Measurements from ENCODE around the gene MOGAT2. TPM values are rescaled to one million over a fixed set of nuclear protein-coding genes. Genes with fewer than 3 reads are reported as not detected.
"Not testable (repeated sequence)": the region's sequence is repeated elsewhere in the genome, so short reads cannot be mapped to it uniquely, and the experiment has no call there.

Gene MOGAT2
- total RNA-seq, 1 donor from 2014 or later = not detected

DNA sequence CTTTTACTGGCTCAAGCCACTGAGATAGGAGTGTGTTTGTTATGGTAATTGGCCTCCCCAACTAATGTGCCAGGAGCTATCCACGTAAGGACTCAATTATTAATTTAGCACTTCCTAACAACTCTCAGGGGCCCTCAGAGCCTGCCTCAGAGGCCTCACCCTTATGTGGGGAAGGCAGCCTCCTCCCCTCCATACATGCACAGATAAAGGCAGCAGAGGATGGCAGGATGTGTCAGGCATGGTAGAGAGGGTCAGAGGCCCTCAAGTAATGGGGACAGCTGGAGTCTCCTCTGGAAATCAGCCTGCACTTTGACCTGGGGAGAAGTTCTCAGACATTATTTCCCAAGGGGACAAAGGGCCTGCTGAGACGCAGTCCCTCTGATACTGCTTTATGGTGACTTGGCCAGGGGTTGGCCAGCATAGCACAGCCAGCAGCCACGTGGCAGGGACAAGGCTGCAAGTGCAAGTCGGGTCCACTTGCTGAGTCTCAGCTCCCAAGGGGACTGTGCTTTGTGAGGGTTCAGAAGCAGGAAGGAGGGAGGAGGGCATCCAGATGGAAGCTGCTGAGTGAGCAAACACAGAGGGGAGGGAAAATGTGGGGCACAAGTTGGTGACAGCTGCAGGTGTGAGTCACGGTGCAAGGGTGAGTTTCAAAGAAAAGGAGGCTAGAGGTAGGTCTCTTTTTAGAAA, 17.0 kb downstream of the MOGAT2 start:
- TF ChIP-seq, protein P1, sequence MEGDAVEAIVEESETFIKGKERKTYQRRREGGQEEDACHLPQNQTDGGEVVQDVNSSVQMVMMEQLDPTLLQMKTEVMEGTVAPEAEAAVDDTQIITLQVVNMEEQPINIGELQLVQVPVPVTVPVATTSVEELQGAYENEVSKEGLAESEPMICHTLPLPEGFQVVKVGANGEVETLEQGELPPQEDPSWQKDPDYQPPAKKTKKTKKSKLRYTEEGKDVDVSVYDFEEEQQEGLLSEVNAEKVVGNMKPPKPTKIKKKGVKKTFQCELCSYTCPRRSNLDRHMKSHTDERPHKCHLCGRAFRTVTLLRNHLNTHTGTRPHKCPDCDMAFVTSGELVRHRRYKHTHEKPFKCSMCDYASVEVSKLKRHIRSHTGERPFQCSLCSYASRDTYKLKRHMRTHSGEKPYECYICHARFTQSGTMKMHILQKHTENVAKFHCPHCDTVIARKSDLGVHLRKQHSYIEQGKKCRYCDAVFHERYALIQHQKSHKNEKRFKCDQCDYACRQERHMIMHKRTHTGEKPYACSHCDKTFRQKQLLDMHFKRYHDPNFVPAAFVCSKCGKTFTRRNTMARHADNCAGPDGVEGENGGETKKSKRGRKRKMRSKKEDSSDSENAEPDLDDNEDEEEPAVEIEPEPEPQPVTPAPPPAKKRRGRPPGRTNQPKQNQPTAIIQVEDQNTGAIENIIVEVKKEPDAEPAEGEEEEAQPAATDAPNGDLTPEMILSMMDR (IDR thresholded peaks at IDR 0.05) = no peak
- peaks cover 41% of the 10 kb centered on the region for H3K27me3 Mint-ChIP-seq (ENCODE audit: unreplicated experiment)
- DNase-seq (ENCODE audit: extremely low spot score, unreplicated experiment) = no peak
- no peaks in the 10 kb centered on the region for H3K9me3 Mint-ChIP-seq (ENCODE audit: unreplicated experiment)
- no peak overlapping the region for H3K27ac Mint-ChIP-seq (ENCODE audit: unreplicated experiment)
- H3K36me3 Mint-ChIP-seq (ENCODE audit: unreplicated experiment) = no peaks in the 10 kb centered on the region
- no peak overlapping the region for H3K4me3 Mint-ChIP-seq (ENCODE audit: unreplicated experiment)
- no peaks in the 10 kb centered on the region for H3K4me1 Mint-ChIP-seq (ENCODE audit: unreplicated experiment)

DNA sequence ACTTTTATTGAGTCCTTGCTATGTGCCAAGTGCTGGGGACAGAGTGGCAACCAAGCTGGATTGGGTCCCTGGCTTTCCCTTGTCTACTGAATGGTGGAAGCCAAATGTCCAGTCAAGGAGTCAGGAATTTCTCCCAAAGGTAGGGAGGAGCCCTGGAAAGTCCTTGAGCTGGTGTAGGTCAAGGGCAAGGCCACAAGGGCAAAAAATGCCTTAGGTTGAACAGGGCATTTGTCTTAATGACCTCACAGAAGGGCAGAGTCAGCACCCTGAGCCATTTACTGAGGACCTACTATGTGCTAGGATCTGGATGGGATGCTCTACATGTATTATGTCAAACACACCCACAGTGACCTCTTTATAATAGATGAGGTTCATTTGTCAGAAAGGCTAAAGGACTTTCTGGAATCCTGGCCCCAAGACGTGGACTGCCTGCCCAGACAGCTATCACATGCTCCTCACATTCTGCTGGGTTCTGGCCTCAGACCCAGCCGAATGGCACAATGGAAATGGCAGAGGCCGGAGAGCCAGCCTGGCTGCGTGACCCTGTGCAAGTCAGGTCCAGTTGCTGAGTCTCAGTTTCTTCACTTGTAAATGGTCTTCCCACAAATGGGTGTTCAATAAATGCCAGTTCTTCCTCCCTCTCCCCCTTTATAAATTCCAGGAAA, 17.7 kb downstream of the MOGAT2 start:
- H3K9me3 Mint-ChIP-seq (ENCODE audit: unreplicated experiment) = no peaks in the 10 kb centered on the region
- no peak overlapping the region for H3K4me3 Mint-ChIP-seq (ENCODE audit: unreplicated experiment)
- H3K27me3 Mint-ChIP-seq (ENCODE audit: unreplicated experiment) = peaks cover 43% of the 10 kb centered on the region
- no peaks in the 10 kb centered on the region for H3K36me3 Mint-ChIP-seq (ENCODE audit: unreplicated experiment)
- H3K27ac Mint-ChIP-seq (ENCODE audit: unreplicated experiment) = no peak overlapping the region
- no peak for DNase-seq (ENCODE audit: extremely low spot score, unreplicated experiment)
- no peaks in the 10 kb centered on the region for H3K4me1 Mint-ChIP-seq (ENCODE audit: unreplicated experiment)
- TF ChIP-seq, protein P1 (IDR thresholded peaks at IDR 0.05) = no peak

DNA sequence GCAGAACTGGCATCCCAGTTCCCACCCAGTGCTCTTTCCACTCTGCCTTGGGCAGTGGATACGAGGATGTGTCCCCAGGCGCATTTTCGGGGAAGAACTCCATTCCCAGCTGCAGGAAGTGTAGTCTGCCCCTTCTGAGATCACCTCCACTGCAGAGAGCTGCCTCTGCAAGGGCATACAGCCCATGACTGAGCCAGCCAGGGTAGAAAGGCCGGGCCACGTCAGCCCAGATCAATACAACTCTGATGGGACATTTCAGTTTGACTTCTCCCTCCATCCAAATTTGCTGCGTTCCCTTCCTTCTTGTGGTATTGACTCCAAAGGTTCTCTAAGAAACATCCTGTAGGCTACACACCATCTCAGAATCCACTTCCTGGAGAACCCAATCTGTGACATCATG, 19.7 kb downstream of the MOGAT2 start:
- no peaks in the 10 kb centered on the region for H3K4me1 Mint-ChIP-seq (ENCODE audit: unreplicated experiment)
- peaks cover 47% of the 10 kb centered on the region for H3K27me3 Mint-ChIP-seq (ENCODE audit: unreplicated experiment)
- H3K36me3 Mint-ChIP-seq (ENCODE audit: unreplicated experiment) = no peaks in the 10 kb centered on the region
- DNase-seq (ENCODE audit: extremely low spot score, unreplicated experiment) = no peak
- no peaks in the 10 kb centered on the region for H3K9me3 Mint-ChIP-seq (ENCODE audit: unreplicated experiment)
- no peak overlapping the region for H3K4me3 Mint-ChIP-seq (ENCODE audit: unreplicated experiment)
- TF ChIP-seq, protein P1 (IDR thresholded peaks at IDR 0.05) = no peak
- no peak overlapping the region for H3K27ac Mint-ChIP-seq (ENCODE audit: unreplicated experiment)

DNA sequence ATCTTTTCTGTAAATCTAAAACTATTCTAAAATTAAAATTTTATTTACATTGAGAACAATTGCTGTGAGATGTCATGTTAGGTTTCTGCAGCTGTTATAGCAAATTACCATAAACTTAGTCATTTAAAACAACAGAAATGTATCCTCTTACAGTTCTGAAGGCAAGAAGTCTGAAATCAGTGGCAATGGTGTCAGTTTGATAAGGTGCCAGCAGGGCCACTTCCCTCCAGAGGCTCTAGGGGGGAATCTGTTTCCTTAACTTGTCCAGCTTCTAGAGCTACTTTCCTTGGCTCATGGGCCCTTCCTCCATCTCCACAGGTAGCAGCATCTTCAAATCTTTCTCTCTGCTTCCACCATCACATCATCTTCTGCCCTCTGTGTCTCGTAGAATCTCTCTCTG, 23.0 kb downstream of the MOGAT2 start:
- no peaks in the 10 kb centered on the region for H3K4me1 Mint-ChIP-seq (ENCODE audit: unreplicated experiment)

DNA sequence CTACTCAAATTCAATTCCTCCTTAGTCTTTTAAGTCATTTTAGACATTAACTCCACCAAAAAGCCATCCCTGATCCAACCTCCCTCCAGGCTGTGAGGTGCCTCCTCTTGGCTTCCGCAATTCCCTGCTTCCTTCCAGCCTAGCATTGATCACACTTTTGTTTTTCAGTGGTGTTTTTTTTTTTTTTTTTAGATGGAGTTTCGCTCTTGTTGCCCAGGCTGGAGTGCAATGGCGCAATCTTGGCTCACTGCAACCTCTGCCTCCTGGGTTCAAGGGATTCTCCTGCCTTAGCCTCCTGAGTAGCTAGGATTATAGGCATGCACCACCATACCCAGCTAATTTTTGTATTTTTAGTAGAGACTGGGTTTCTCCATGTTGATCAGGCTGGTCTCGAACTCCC, 25.5 kb downstream of the MOGAT2 start:
- peaks cover 69% of the 10 kb centered on the region for H3K27me3 Mint-ChIP-seq (ENCODE audit: unreplicated experiment)
- H3K4me1 Mint-ChIP-seq (ENCODE audit: unreplicated experiment) = not testable (repeated sequence)

More for the DNA sequence above, 23.0 kb downstream of the MOGAT2 start:
- H3K27me3 Mint-ChIP-seq (ENCODE audit: unreplicated experiment) = peaks cover 64% of the 10 kb centered on the region
- no peak overlapping the region for H3K4me3 Mint-ChIP-seq (ENCODE audit: unreplicated experiment)
- TF ChIP-seq, protein P1 (IDR thresholded peaks at IDR 0.05) = no peak
- no peak overlapping the region for H3K27ac Mint-ChIP-seq (ENCODE audit: unreplicated experiment)
- H3K9me3 Mint-ChIP-seq (ENCODE audit: unreplicated experiment) = no peaks in the 10 kb centered on the region
- no peaks in the 10 kb centered on the region for H3K36me3 Mint-ChIP-seq (ENCODE audit: unreplicated experiment)
- no peak for DNase-seq (ENCODE audit: extremely low spot score, unreplicated experiment)

More for the DNA sequence above, 25.5 kb downstream of the MOGAT2 start:
- not testable (repeated sequence) for H3K4me3 Mint-ChIP-seq (ENCODE audit: unreplicated experiment); DNase-seq (ENCODE audit: extremely low spot score, unreplicated experiment); H3K36me3 Mint-ChIP-seq (ENCODE audit: unreplicated experiment); H3K27ac Mint-ChIP-seq (ENCODE audit: unreplicated experiment); H3K9me3 Mint-ChIP-seq (ENCODE audit: unreplicated experiment)

All from osteocyte (in vitro differentiated cells).